Measurements from ENCODE around the gene TPSB2. TPM values are rescaled to one million over a fixed set of nuclear protein-coding genes. Genes with fewer than 3 reads are reported as not detected.

The TPSB2 gene
- total and polyA plus RNA-seq, 9 of the 15 experiments (the other 6 are each of a cell fraction or from before 2014, with no cell fraction given), result 0.18 TPM; not detected in 8

DNA sequence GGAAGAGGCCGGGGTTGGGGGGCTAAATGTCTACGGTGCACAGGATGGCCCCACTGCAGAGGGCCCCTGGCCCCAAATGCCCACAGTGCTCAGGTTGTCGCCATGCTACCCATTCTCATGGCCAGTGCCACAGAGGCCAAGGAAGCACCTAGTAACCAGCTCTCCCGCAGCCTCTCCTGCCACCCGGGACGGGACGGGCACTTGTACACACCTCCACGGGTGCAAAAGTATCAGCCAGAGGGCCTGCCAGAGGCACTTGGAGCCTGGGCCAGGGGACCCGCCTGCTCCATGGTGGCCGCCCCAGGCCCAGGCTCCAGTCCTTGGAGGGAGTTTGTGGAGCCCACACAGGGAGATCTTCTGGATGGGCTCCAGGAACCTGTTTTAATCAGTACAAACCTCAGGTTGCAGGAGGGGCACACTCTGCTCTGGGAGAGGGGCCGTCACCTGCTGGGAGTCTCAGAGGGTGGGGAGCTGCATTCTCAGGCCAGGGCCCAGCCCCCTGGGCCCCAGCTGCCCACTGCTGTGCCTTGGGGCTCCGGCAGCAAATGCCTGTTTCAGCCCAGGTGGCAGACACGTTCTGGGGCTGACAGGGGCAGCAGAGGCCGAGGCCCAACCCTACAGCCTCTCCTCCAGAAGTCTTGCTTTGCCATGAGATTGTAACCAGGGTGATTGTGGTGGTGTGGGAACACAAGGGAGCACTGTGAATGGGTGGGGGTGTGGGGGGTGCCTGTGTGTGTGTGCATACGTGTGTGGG is 33.8 kb upstream of the TPSB2 start:
- H3K9me1 ChIP-seq (ENCODE audit: control insufficient read depth, insufficient read depth, low read length), result peaks cover 3% of the 10 kb centered on the region
- no peak overlapping the region for H3K4me2 ChIP-seq (ENCODE audit: insufficient read depth, low read length)
- no peak overlapping the region for H3K27ac ChIP-seq (ENCODE audit: extremely low read depth, low read depth, low read length)
- intact Hi-C loops (cut with micrococcal nuclease) (no loop called here), in situ Hi-C loops (cut with MboI) (no loop called here)
- ChIA-PET POLR2A (no interaction called here), CTCF (ENCODE audit: low intra/inter-chr PET ratio) (no interaction called here)
- H3K27me3 ChIP-seq (ENCODE audit: control insufficient read depth in 2 of 2, insufficient read depth in 2 of 2, low read length in 2 of 2), result peaks cover 22 to 54% of the 10 kb centered on the region in 2 experiments; a peak in 4 of 5 replicates
- H3K9ac ChIP-seq (ENCODE audit: insufficient read depth in 1 of 2, low read depth in 2 of 2, low read length in 2 of 2), result no peak overlapping the region
- DNase-seq (ENCODE audit: extremely low read depth in 1 of 4, low spot score in 3 of 4) (no peak), ATAC-seq (no peak), FAIRE-seq (no peak)
- H3K4me1 ChIP-seq (replicated peaks in 1 of 2; ENCODE audit: control insufficient read depth in 2 of 2, insufficient read depth in 2 of 2, low read length in 2 of 2), result peaks cover 0 to 42% of the 10 kb centered on the region in 2 experiments; a peak in 2 of 5 replicates
- no TSS peak for BruUV-seq (replicated peaks)
- H3K36me3 ChIP-seq (ENCODE audit: control insufficient read depth, insufficient read depth, low read length), result no peaks in the 10 kb centered on the region
- WGBS (ENCODE audit: insufficient coverage, low coverage, missing lambda C conversion rate), result 16% methylated on average over 14 of the region's 15 CpGs
- no peak overlapping the region for H2AFZ ChIP-seq (ENCODE audit: low read depth, low read length)
- H4K20me1 ChIP-seq (replicated peaks; ENCODE audit: control insufficient read depth, insufficient read depth, low read length), result no peaks in the 10 kb centered on the region
- peaks cover 7% of the 10 kb centered on the region; the same call in 1 of the 2 replicates for H3K9me3 ChIP-seq (replicated peaks; ENCODE audit: control insufficient read depth, insufficient read depth, low read depth, low read length)
- no peaks in the 10 kb centered on the region for H3K79me2 ChIP-seq (ENCODE audit: control insufficient read depth, insufficient read depth, low read length)
- no peak overlapping the region for H3K4me3 ChIP-seq
- TF ChIP-seq ZNF274 (IDR thresholded peaks at IDR 0.05; ENCODE audit: borderline replicate concordance, low read depth, low read length), result no peak
- TF ChIP-seq ZNF830 (CRISPR knock-in tag; IDR thresholded peaks at IDR 0.05), result no peak
- no peak for TF ChIP-seq ZNF239 (CRISPR knock-in tag; IDR thresholded peaks at IDR 0.05)
- TF ChIP-seq, protein P1, sequence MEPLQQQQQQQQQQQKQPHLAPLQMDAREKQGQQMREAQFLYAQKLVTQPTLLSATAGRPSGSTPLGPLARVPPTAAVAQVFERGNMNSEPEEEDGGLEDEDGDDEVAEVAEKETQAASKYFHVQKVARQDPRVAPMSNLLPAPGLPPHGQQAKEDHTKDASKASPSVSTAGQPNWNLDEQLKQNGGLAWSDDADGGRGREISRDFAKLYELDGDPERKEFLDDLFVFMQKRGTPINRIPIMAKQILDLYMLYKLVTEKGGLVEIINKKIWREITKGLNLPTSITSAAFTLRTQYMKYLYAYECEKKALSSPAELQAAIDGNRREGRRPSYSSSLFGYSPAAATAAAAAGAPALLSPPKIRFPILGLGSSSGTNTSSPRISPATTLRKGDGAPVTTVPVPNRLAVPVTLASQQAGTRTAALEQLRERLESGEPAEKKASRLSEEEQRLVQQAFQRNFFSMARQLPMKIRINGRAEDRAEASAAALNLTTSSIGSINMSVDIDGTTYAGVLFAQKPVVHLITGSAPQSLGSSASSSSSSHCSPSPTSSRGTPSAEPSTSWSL (CRISPR knock-in tag; IDR thresholded peaks at IDR 0.05; ENCODE audit: borderline replicate concordance), result no peak
- no peak for TF ChIP-seq SMAD3 (CRISPR knock-in tag; conservative IDR thresholded peaks at IDR 0.05)
- TF ChIP-seq KHSRP (IDR thresholded peaks at IDR 0.05), result no peak
- TF ChIP-seq OTX1 (CRISPR knock-in tag; IDR thresholded peaks at IDR 0.05), result no peak

Data from K562 (cell line).